Trophoblast cell (in vitro differentiated cells and primary cell): ENCODE results near the gene ZNF277.

Source experiments
- DNase-seq, 2 donors: peaks; one replicate each; pipeline ENCODE4 v3.0.0-alpha.2; 2016
- H2AFZ ChIP-seq: 2 replicates; pipeline ENCODE4 v1.6.1; 2013; ENCODE audit warnings: low read length, moderate library complexity, mild to moderate bottlenecking; ENCODE audit not compliant: insufficient read depth, poor library complexity
- H2AK5ac ChIP-seq: 2 replicates; pipeline ENCODE4 v1.6.1; 2013; ENCODE audit warnings: mild to moderate bottlenecking, low read length
- H2BK120ac ChIP-seq: 2 replicates; pipeline ENCODE4 v1.6.1; 2013; ENCODE audit warnings: low read length, mild to moderate bottlenecking, moderate library complexity; ENCODE audit not compliant: insufficient read depth, poor library complexity
- H2BK12ac ChIP-seq: 2 replicates; pipeline ENCODE4 v1.6.1; 2013; ENCODE audit warnings: mild to moderate bottlenecking, low read length, moderate library complexity
- H2BK5ac ChIP-seq: 2 replicates; pipeline ENCODE4 v1.6.1; 2013; ENCODE audit warnings: low read length, low read depth, moderate library complexity, mild to moderate bottlenecking; ENCODE audit not compliant: poor library complexity
- H3K14ac ChIP-seq: 2 replicates; pipeline ENCODE4 v1.6.1; 2013; ENCODE audit warnings: mild to moderate bottlenecking, low read length
- H3K18ac ChIP-seq: 2 replicates; pipeline ENCODE4 v1.6.1; 2013; ENCODE audit warnings: mild to moderate bottlenecking, low read length
- H3K23ac ChIP-seq: 2 replicates; pipeline ENCODE4 v1.6.1; 2013; ENCODE audit warnings: low read length
- H3K27ac ChIP-seq: 2 replicates; pipeline ENCODE4 v1.5.1; 2013; ENCODE audit warnings: low read depth, mild to moderate bottlenecking, inconsistent platforms, low read length, moderate library complexity
- H3K27me3 ChIP-seq: 2 replicates; pipeline ENCODE4 v1.6.1; 2013; ENCODE audit warnings: inconsistent platforms, mild to moderate bottlenecking, low read length, moderate library complexity; ENCODE audit not compliant: insufficient read depth
- H3K36me3 ChIP-seq, 2 experiments: 1 replicate in 1 of 2; 2 replicates in 1 of 2; pipeline ENCODE4 v1.6.1; 2013; ENCODE audit warnings: low read length in 2 of 2, mild to moderate bottlenecking in 2 of 2, moderate library complexity in 1 of 2; ENCODE audit not compliant: insufficient read depth in 2 of 2, control insufficient read depth in 1 of 2
- H3K4ac ChIP-seq: 2 replicates; pipeline ENCODE4 v1.6.1; 2013; ENCODE audit warnings: low read depth, mild to moderate bottlenecking, low read length, moderate library complexity
- H3K4me1 ChIP-seq, 2 experiments: 1 replicate in 1 of 2; 2 replicates in 1 of 2; pipeline ENCODE4 v1.6.1; 2013; ENCODE audit warnings: low read length in 2 of 2, mild to moderate bottlenecking in 2 of 2, moderate library complexity in 1 of 2; ENCODE audit not compliant: insufficient read depth in 2 of 2, control insufficient read depth in 1 of 2
- H3K4me2 ChIP-seq: 2 replicates; pipeline ENCODE4 v1.6.1; 2013; ENCODE audit warnings: inconsistent platforms, mild to moderate bottlenecking, low read length, moderate library complexity
- H3K4me3 ChIP-seq: 2 replicates; pipeline ENCODE4 v1.5.1; 2013; ENCODE audit warnings: mild to moderate bottlenecking, low read depth, low read length, inconsistent platforms
- H3K79me1 ChIP-seq: one replicate; pipeline ENCODE4 v1.6.1; 2013; ENCODE audit warnings: low read length
- H3K79me2 ChIP-seq: 2 replicates; pipeline ENCODE4 v1.6.1; 2013; ENCODE audit warnings: low read length, mild to moderate bottlenecking; ENCODE audit not compliant: control insufficient read depth, insufficient read depth, poor library complexity
- H3K9ac ChIP-seq: 2 replicates; pipeline ENCODE4 v1.6.1; 2013; ENCODE audit warnings: mild to moderate bottlenecking, low read length
- H3K9me3 ChIP-seq: 2 replicates; pipeline ENCODE4 v1.6.1; 2013; ENCODE audit warnings: low read depth, mild to moderate bottlenecking, control low read depth, inconsistent platforms, low read length; ENCODE audit not compliant: insufficient read depth
- H4K12ac ChIP-seq: 2 replicates; pipeline ENCODE4 v1.6.1; 2013; ENCODE audit warnings: low read depth, mild to moderate bottlenecking, low read length, moderate library complexity
- H4K8ac ChIP-seq: 2 replicates; pipeline ENCODE4 v1.6.1; 2013; ENCODE audit warnings: low read depth, mild to moderate bottlenecking, low read length, moderate library complexity
- H4K91ac ChIP-seq: one replicate; pipeline ENCODE4 v1.6.1; 2013; ENCODE audit warnings: low read depth, mild to moderate bottlenecking, low read length, moderate library complexity
- WGBS: extraction: QIAGEN DNeasy Blood & Tissue Kit; methylation state at CpG from one replicate; pipeline ENCODE4 v1.1.7; 2013; ENCODE audit warnings: missing lambda C conversion rate; ENCODE audit not compliant: insufficient read length, insufficient coverage; ENCODE audit errors: extremely low coverage; 5-methylcytosine and 5-hydroxymethylcytosine counted together

Gene ZNF277

GRCh38 chr7:112360681-112361080 lies 154.2 kb downstream of the ZNF277 start:
- peak; percentile 31 to 76 for DNase-seq
- Histone ChIP-seq H3K36me3 (no peaks in the 10 kb centered on the region), H2AK5ac (no peak overlapping the region), H3K14ac (no peak overlapping the region), H4K12ac (no peak overlapping the region), H2BK120ac (no peak overlapping the region), H3K18ac (no peak overlapping the region), H3K9ac (no peak overlapping the region), H4K91ac (no peak overlapping the region), H3K27ac (no peak overlapping the region), H3K27me3 (no peaks in the 10 kb centered on the region), H3K9me3 (no peaks in the 10 kb centered on the region), H3K4me2 (no peak overlapping the region), H3K4ac (no peak overlapping the region), H3K79me2 (no peaks in the 10 kb centered on the region), H3K4me1 (peaks cover 0 to 2% of the 10 kb centered on the region in 2 experiments), H4K8ac (no peak overlapping the region), H3K79me1 (no peaks in the 10 kb centered on the region), H2BK12ac (no peak overlapping the region), H2BK5ac (no peak overlapping the region), H3K4me3 (no peak overlapping the region), H3K23ac (no peak overlapping the region), H2AFZ (no peak overlapping the region)
- WGBS = no CpG with 5 or more reads among the region's 8 CpGs

- Histone ChIP-seq H4K8ac (no peak overlapping the region), H3K27me3 (no peaks in the 10 kb centered on the region), H4K91ac (no peak overlapping the region), H3K9me3 (no peaks in the 10 kb centered on the region), H3K18ac (no peak overlapping the region), H3K27ac (no peak overlapping the region), H4K12ac (no peak overlapping the region), H3K23ac (no peak overlapping the region), H3K14ac (no peak overlapping the region), H2AFZ (no peak overlapping the region), H3K4me1 (peaks cover 0 to 2% of the 10 kb centered on the region in 2 experiments), H3K36me3 (no peaks in the 10 kb centered on the region), H2AK5ac (no peak overlapping the region), H3K79me1 (no peaks in the 10 kb centered on the region), H3K79me2 (no peaks in the 10 kb centered on the region), H2BK120ac (no peak overlapping the region), H3K4ac (no peak overlapping the region), H3K4me2 (no peak overlapping the region), H2BK5ac (no peak overlapping the region), H2BK12ac (no peak overlapping the region), H3K4me3 (no peak overlapping the region), H3K9ac (no peak overlapping the region)
- no CpG with 5 or more reads among the region's 3 CpGs for WGBS
- DNase-seq = peak in 1 of 2 donors; percentile 25
Observed at GRCh38 chr7:112361154-112361553, 154.7 kb downstream of the ZNF277 start.

GRCh38 chr7:112362053-112362650 lies 155.7 kb downstream of the ZNF277 start:
- H3K79me2 ChIP-seq = no peaks in the 10 kb centered on the region
- H2BK120ac ChIP-seq = no peak overlapping the region
- no CpG with 5 or more reads among the region's 2 CpGs for WGBS
- peak; percentile 19 to 69 for DNase-seq
- no peak overlapping the region for H4K91ac ChIP-seq
- no peak overlapping the region for H3K4ac ChIP-seq
- no peaks in the 10 kb centered on the region for H3K79me1 ChIP-seq
- no peak overlapping the region for H2AK5ac ChIP-seq
- H2AFZ ChIP-seq = no peak overlapping the region
- H2BK5ac ChIP-seq = no peak overlapping the region
- H3K9me3 ChIP-seq = no peaks in the 10 kb centered on the region
- peaks cover 0 to 2% of the 10 kb centered on the region in 2 experiments for H3K4me1 ChIP-seq
- no peak overlapping the region for H4K8ac ChIP-seq
- no peak overlapping the region for H3K27ac ChIP-seq
- H2BK12ac ChIP-seq = no peak overlapping the region
- no peaks in the 10 kb centered on the region for H3K36me3 ChIP-seq
- H3K4me3 ChIP-seq = no peak overlapping the region
- H3K23ac ChIP-seq = no peak overlapping the region
- no peak overlapping the region for H3K9ac ChIP-seq
- H3K4me2 ChIP-seq = no peak overlapping the region
- H3K18ac ChIP-seq = no peak overlapping the region
- H3K14ac ChIP-seq = no peak overlapping the region
- H4K12ac ChIP-seq = no peak overlapping the region
- no peaks in the 10 kb centered on the region for H3K27me3 ChIP-seq

GRCh38 chr7:112362731-112363131 lies 156.2 kb downstream of the ZNF277 start:
- no peak overlapping the region for H3K4me2 ChIP-seq
- no peaks in the 10 kb centered on the region for H3K79me1 ChIP-seq
- no peak overlapping the region for H3K9ac ChIP-seq
- no peak overlapping the region for H4K8ac ChIP-seq
- H3K18ac ChIP-seq = no peak overlapping the region
- H2AK5ac ChIP-seq = no peak overlapping the region
- H4K12ac ChIP-seq = no peak overlapping the region
- no peak overlapping the region for H3K4ac ChIP-seq
- no peak overlapping the region for H4K91ac ChIP-seq
- H3K4me3 ChIP-seq = no peak overlapping the region
- H3K27me3 ChIP-seq = no peaks in the 10 kb centered on the region
- H2BK12ac ChIP-seq = no peak overlapping the region
- peak; percentile 76 to 84 for DNase-seq
- no peak overlapping the region for H3K23ac ChIP-seq
- H3K9me3 ChIP-seq = no peaks in the 10 kb centered on the region
- peaks cover 0 to 2% of the 10 kb centered on the region in 2 experiments for H3K4me1 ChIP-seq
- WGBS = no CpG with 5 or more reads among the region's 8 CpGs
- H3K27ac ChIP-seq = no peak overlapping the region
- H2AFZ ChIP-seq = no peak overlapping the region
- H2BK5ac ChIP-seq = no peak overlapping the region
- no peaks in the 10 kb centered on the region for H3K36me3 ChIP-seq
- H3K14ac ChIP-seq = no peak overlapping the region
- no peaks in the 10 kb centered on the region for H3K79me2 ChIP-seq
- H2BK120ac ChIP-seq = no peak overlapping the region
